ENCODE measurements around the gene LDLRAD1.
"Not testable (repeated sequence)": the region's sequence is repeated elsewhere in the genome, so short reads cannot be mapped to it uniquely, and the experiment has no call there.

The LDLRAD1 gene

DNA sequence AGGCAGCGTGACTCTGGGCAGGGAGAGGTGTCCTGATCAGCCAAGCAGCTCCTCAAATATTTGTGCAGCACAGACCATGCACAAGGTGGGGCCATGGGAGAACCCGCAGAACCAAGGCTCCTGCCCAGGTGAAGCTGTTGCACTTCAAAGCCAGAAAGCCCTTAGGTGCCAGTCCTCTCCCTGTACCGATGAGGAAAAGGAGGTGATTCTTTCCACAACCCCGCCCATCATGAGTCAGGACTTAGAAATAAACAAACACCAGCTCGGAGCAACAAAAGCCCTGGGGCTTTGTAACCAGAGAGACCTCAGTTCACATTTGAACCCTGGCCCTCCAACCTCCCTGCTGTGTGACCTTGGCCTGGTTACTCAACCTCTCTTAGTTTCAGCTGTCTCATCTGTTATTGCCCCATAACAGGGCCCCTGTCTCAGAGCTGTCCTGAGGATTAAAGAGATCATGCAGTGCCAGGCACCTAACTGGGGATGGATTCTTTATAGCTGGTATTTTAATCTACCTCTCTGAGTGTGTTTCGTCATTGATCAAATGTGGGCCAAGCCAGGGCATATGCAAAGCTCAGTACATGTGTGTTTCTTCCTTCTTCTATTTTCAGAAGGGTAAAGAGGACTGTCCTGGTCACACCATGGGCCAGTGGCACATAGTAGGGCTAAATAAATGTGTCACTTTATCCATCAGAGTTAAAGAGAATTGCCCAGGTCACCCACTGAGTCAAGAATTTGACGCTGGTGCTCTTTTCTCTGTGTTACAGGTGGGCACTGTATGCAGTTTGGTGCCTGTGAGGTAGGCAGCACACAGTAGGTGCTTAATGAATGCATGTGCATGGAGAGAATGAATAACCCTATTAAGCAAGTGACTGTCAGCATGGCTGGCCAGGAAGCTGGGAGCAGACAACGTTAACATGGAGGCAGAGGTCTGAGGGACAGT, 1.4 kb downstream of the LDLRAD1 start:
- no peak for DNase-seq (ENCODE audit: low read depth)

GRCh38 chr1:54014009-54014629, 3.9 kb downstream of the LDLRAD1 start:
- no peak for DNase-seq (ENCODE audit: low read depth)

DNA sequence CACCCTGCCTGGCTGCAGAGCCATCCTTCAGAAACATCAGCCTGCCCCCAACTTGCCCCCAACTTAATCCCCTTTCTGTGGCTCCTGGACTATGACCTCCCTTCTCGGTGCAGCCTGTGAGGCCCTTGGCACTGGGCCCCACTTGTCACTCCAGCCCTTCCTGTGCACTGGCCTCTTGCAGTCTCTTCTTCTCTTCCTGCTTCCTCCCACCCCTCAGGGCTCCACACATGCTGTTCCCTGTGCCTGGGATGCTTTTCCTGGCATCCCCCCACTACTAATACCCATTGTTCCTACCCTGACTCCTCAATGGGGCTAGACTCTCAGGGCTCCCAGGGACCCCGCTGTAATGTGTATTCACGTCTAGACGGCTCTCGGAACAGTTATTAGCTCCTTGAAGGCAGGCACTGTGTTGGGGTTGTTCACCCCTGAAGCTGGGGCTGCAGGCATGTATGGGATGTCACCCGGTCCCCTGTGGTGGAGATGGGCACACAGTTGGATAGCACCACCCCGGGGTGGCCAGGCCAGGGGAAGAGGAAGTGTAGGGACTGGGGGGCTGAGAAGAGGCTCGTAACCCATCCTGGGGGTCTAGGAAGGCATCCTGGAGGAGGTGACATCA, 4.5 kb downstream of the LDLRAD1 start:
- no peak for DNase-seq (ENCODE audit: low read depth)

DNA sequence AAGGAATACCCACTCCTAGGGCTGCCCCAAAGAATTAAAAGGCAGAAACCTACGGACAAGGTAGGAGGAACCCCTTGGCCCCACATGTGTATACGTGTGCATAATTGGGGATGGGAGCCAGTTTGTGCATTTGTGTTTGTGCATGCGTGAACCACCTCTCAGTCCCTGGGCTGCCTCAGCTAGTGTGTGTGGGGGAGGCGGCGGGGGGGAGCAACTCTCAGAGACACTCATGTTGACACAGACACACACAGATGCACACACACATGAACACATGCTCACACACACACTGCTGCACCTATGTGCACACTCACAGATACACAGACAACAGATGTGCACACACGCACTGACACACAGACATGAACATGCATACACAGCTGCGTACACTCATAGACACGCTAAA, 5.1 kb downstream of the LDLRAD1 start:
- DNase-seq (ENCODE audit: low read depth), result no peak

DNA sequence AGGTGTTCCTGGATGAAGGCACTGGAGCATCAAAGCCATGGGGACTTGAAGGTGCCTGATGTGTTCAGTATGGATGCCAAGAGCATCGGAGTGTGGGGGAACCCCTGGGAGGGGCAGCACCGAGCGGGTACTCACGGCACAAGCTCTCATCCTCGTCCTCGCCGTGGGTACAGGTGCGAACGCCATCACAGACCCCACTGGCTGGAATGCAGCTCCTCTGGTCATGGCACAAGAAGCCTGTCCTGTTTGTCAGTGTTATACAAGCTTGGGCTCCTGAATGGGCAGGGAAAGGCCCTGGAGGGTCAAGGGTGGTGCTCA, 6.0 kb downstream of the LDLRAD1 start:
- no peak for DNase-seq (ENCODE audit: low read depth)

DNA sequence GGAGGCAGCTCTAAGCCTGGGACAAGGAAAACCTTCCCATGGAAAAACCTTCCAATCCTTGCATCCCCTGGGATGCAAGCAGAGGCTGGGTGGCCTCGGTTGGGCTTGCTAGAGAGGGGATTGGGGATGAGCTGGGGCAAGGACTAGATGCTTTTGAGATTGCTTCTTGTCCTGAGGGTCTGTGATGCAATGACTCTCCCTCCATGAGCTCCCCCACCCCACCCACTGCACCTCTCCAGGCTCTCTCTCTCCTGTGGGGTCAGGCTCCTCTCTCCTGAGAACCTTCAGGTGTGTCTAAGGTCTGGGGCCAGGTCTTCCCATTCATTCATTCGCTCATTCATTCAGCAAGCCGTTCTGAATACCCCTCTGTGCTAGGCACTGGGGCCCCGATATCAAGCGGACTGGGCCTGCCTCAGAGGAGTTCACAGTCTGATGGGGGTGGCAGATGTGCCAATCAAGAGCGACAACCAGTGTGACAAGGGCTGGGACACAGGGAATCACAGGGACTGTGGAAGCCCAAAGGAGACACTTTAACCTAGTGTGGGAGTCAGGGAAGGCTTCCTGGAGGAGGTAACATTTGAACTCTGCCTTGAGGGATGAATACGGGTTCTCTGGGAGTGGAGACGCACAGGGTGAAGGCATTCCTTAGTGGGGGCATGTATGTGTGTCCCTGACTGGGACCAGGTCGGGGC, 6.5 kb downstream of the LDLRAD1 start:
- DNase-seq (ENCODE audit: low read depth), result no peak

GRCh38 chr1:54010415-54011117, 7.4 kb downstream of the LDLRAD1 start:
- no peak for DNase-seq (ENCODE audit: low read depth)

DNA sequence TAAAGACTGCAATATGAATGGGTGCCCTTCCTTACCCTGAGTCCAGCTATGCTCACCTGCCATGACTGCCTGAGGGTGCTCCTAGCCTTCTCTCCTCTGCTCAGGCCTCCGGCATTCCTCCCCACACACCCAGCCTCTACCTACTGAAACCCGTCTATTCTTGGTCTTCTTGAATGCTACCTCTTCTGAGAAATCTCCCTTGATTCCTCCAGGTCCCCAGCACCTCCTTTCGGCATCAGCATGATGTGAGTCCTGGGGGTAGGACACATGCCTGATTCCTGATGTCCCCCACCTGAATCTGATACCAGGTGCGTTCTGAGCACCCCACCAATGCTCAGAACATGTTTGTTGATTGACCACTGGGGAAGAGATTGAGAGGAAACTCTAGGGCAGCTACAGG, 8.6 kb downstream of the LDLRAD1 start:
- no peak for DNase-seq (ENCODE audit: low read depth)

DNA sequence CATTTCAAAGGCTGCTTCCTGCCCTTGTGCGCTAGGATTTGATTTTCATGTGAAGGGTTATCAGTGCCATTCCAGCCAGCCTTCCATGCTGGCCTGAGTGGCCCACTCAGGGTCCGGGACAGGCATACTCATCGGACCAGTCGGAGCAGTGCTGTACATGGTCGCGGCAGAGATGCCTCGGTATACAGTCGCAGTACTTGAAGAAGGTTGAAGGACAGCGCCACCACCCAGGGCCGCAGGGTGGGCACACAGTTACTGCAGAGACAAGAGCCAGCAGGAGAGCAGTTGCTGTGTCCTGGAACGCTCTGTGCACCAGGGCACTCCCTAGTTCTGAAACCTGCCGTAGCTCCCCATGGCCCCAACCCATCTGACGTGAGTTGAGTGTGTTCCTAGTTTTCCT, 9.1 kb downstream of the LDLRAD1 start:
- DNase-seq (ENCODE audit: low read depth), result no peak

GRCh38 chr1:54007613-54008012, 10.4 kb downstream of the LDLRAD1 start:
- DNase-seq (ENCODE audit: low read depth), result no peak

GRCh38 chr1:54006508-54006907, 11.5 kb downstream of the LDLRAD1 start:
- DNase-seq (ENCODE audit: low read depth), result no peak

GRCh38 chr1:54004481-54005049, 13.4 kb downstream of the LDLRAD1 start:
- no peak for DNase-seq (ENCODE audit: low read depth)

- not testable (repeated sequence) for DNase-seq (ENCODE audit: low read depth)
Observed at GRCh38 chr1:54003750-54004480, 14.1 kb downstream of the LDLRAD1 start.

DNA sequence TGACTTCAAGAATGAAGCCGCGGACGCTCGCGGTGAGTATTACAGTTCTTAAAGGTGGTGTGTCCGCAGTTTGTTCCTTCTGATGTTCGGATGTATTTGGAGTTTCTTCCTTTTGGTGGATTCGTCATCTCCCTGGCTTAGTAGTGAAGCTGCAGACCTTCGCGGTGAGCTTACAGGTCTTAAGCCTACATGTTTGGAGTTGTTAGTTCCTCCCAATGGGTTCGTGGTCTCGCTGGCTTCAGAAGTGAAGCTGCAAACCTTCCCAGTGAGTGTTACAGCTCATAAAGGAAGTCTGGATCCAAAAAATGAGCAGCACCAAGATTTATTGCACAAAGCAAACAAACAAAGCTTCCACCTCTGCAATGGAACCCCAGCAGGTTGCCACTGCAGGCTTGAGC, 14.7 kb downstream of the LDLRAD1 start:
- DNase-seq (ENCODE audit: low read depth), result no peak

DNA sequence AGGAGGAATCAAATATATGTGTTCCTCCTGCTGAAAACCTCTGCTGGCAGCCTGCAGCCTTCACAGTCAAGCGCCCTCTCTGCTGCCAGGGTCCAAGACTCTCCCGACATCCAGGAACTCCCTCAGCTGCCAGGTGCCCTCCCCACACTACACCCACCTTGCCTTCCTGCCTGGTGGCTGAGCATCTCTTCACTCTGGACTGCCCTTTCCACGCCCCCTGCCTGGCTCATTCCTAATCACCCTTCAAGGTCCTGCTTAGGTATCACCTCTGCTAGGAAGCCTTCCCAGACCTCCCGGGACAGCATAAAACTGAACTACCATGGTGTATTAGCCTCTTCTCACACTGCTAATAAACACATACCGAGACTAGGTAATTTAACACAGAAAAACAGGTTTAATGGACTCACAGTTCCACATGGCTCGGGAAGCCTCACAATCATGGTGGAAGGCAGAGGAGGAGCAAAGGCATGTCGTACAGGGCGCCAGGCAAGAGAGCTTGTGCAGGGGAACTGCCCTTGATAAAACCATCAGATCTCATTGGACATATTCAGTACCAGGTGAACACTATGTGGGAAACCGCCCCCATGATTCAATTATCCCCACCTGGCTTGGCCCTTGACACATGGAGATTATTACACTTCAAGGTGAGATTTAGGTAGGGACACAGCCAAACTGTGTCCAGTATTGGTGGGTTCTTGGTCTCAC, 15.3 kb downstream of the LDLRAD1 start:
- no peak for DNase-seq (ENCODE audit: low read depth)

GRCh38 chr1:54001591-54001990, 16.4 kb downstream of the LDLRAD1 start:
- DNase-seq (ENCODE audit: low read depth), result no peak

GRCh38 chr1:53999920-54000319, 18.1 kb downstream of the LDLRAD1 start:
- DNase-seq (ENCODE audit: low read depth), result no peak

DNA sequence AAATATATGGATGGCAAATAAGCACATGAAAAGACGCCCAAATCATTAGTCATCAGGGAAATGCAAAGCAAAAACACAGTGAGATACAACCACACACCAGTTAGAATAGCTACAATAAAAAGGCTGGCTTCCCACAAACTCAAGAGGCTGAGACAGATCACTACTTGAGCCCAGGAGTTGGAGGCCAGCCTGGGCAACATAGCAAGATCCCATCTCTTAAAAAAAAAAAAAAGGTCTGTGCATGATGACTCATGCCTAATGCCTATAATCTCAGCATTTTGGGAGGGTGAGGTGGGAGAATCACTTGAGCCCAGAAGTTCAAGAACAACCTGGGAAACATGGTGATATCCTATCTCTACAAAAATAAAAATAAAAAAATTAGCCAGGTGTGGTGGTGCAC, 19.8 kb downstream of the LDLRAD1 start:
- no peak for DNase-seq (ENCODE audit: low read depth)

GRCh38 chr1:53995683-53996082, 22.3 kb downstream of the LDLRAD1 start:
- no peak for DNase-seq (ENCODE audit: low read depth)

- DNase-seq (ENCODE audit: low read depth), result not testable (repeated sequence)
Observed at GRCh38 chr1:53994516-53994915, 23.5 kb downstream of the LDLRAD1 start.
